ENCODE measurements around the gene GNG5. TPM values are rescaled to one million over a fixed set of nuclear protein-coding genes. Genes with fewer than 3 reads are reported as not detected.
A peak's percentile ranks its signal among the peaks of the same experiment; 100 is the strongest.

GNG5 gene
- total RNA-seq, 4 donors from 2014 or later = 58.3 to 143 (median 95.2) TPM

GRCh38 chr1:84504580-84505492 lies 1.5 kb downstream of the GNG5 start:
- intact Hi-C loops (cut with DNase I) = loop anchor here (10.0 kb wide), 1 partner anchor 70 kb away; the partner anchor contains the start of gene CTBS
- H3K9me3 ChIP-seq = no peaks in the 10 kb centered on the region
- TF ChIP-seq CTCF (IDR thresholded peaks at IDR 0.05) (no peak), POLR2A (IDR thresholded peaks at IDR 0.05) (peak in 1 of 2 donors; percentile 18)
- WGBS, 2 donors = 8 to 12% methylated on average over 17 of the region's 17 CpGs
- no peak for DNase-seq
- peaks cover 0 to 3% of the 10 kb centered on the region in 2 donors for H3K36me3 ChIP-seq
- H3K4me1 ChIP-seq = peaks cover 16 to 26% of the 10 kb centered on the region in 2 donors
- H3K27me3 ChIP-seq = no peaks in the 10 kb centered on the region
- H3K4me3 ChIP-seq (replicated peaks in 1 of 3) = peak overlapping the region; percentile 42 to 81 (median 43)
- peak overlapping the region; percentile 95 to 98 (median 96) for H3K27ac ChIP-seq

GRCh38 chr1:84502927-84503326 lies 3.5 kb downstream of the GNG5 start:
- TF ChIP-seq POLR2A (IDR thresholded peaks at IDR 0.05) (no peak), CTCF (IDR thresholded peaks at IDR 0.05) (no peak)
- Histone ChIP-seq H3K27ac (no peak overlapping the region), H3K27me3 (no peaks in the 10 kb centered on the region), H3K4me1 (peaks cover 16 to 26% of the 10 kb centered on the region in 2 donors), H3K9me3 (no peaks in the 10 kb centered on the region), H3K4me3 (replicated peaks in 1 of 3) (no peak overlapping the region), H3K36me3 (peaks cover 11 to 15% of the 10 kb centered on the region in 2 donors)
- intact Hi-C loops (cut with DNase I) = loop anchor here (10.0 kb wide), 1 partner anchor 72 kb away; the partner anchor contains the start of gene CTBS
- DNase-seq = no peak
- 74 to 80% methylated on average over 5 of the region's 5 CpGs for WGBS, 2 donors

GRCh38 chr1:84497631-84498275 lies 8.6 kb downstream of the GNG5 start:
- Histone ChIP-seq H3K9me3 (no peaks in the 10 kb centered on the region), H3K36me3 (peaks cover 39 to 41% of the 10 kb centered on the region in 2 donors), H3K4me1 (peaks cover 2 to 3% of the 10 kb centered on the region in 2 donors), H3K4me3 (replicated peaks in 1 of 3) (no peak overlapping the region), H3K27ac (no peak overlapping the region), H3K27me3 (no peaks in the 10 kb centered on the region)
- DNase-seq = no peak
- intact Hi-C loops (cut with DNase I) = no loop called here
- 60 to 64% methylated on average over 2 of the region's 2 CpGs for WGBS, 2 donors
- no peak for TF ChIP-seq CTCF (IDR thresholded peaks at IDR 0.05)
- TF ChIP-seq POLR2A (IDR thresholded peaks at IDR 0.05) = no peak

GRCh38 chr1:84496498-84496897 lies 9.9 kb downstream of the GNG5 start:
- Histone ChIP-seq H3K4me3 (replicated peaks in 1 of 3) (no peak overlapping the region), H3K4me1 (peaks cover 0 to 2% of the 10 kb centered on the region in 2 donors), H3K36me3 (peaks cover 40 to 44% of the 10 kb centered on the region in 2 donors), H3K27ac (no peak overlapping the region), H3K9me3 (no peaks in the 10 kb centered on the region), H3K27me3 (no peaks in the 10 kb centered on the region)
- 91 to 92% methylated on average over 3 of the region's 3 CpGs for WGBS, 2 donors
- no peak for TF ChIP-seq CTCF (IDR thresholded peaks at IDR 0.05)
- no peak for TF ChIP-seq POLR2A (IDR thresholded peaks at IDR 0.05)
- DNase-seq = no peak
- intact Hi-C loops (cut with DNase I) = no loop called here
